ENCODE results near the gene LRRK1.
"Not testable (repeated sequence)": the region's sequence is repeated elsewhere in the genome, so short reads cannot be mapped to it uniquely, and the experiment has no call there.

Gene LRRK1

GRCh38 chr15:101078669-101079323, 159.6 kb downstream of the LRRK1 start:
- no peak for DNase-seq

- DNase-seq: no peak
Observed at GRCh38 chr15:101081900-101082299, 162.7 kb downstream of the LRRK1 start.

- DNase-seq: no peak
Observed at GRCh38 chr15:101083336-101084045, 164.3 kb downstream of the LRRK1 start.

GRCh38 chr15:101084801-101085200, 165.6 kb downstream of the LRRK1 start:
- no peak for DNase-seq

- no peak for DNase-seq
Observed at GRCh38 chr15:101085311-101085700, 166.1 kb downstream of the LRRK1 start.

GRCh38 chr15:101086394-101087171, 167.4 kb downstream of the LRRK1 start:
- no peak for DNase-seq

- DNase-seq: no peak
Observed at GRCh38 chr15:101087172-101087769, 168.1 kb downstream of the LRRK1 start.

- DNase-seq: no peak
Observed at GRCh38 chr15:101088271-101088670, 169.1 kb downstream of the LRRK1 start.

- peak; percentile 86 for DNase-seq
Observed at GRCh38 chr15:101088788-101089578, 169.8 kb downstream of the LRRK1 start.

GRCh38 chr15:101089579-101090427, 170.6 kb downstream of the LRRK1 start:
- DNase-seq: no peak

- DNase-seq: no peak
Observed at GRCh38 chr15:101090428-101090790, 171.3 kb downstream of the LRRK1 start.

- DNase-seq: no peak
Observed at GRCh38 chr15:101091080-101092017, 172.2 kb downstream of the LRRK1 start.

- DNase-seq: no peak
Observed at GRCh38 chr15:101092156-101092866, 173.2 kb downstream of the LRRK1 start.

- no peak for DNase-seq
Observed at GRCh38 chr15:101092867-101093202, 173.7 kb downstream of the LRRK1 start.

- DNase-seq: no peak
Observed at GRCh38 chr15:101093958-101094357, 174.8 kb downstream of the LRRK1 start.

- DNase-seq: not testable (repeated sequence)
Observed at GRCh38 chr15:101095796-101096406, 176.7 kb downstream of the LRRK1 start.

GRCh38 chr15:101097111-101097510, 178.0 kb downstream of the LRRK1 start:
- no peak for DNase-seq

GRCh38 chr15:101099183-101099582, 180.0 kb downstream of the LRRK1 start:
- DNase-seq: no peak

GRCh38 chr15:101100118-101100517, 181.0 kb downstream of the LRRK1 start:
- DNase-seq: no peak

Measured in activated CD4-positive, alpha-beta T cell treated with anti-CD3 and anti-CD28 coated beads for 48 hours (primary cell).